ENCODE data around the gene RNLS.

The RNLS gene

GRCh38 chr10:88423732-88424131 lies 159.4 kb downstream of the RNLS start:
- DNase-seq: no peak

- DNase-seq: no peak
Observed at GRCh38 chr10:88421590-88421989, 161.5 kb downstream of the RNLS start.

- no peak for DNase-seq
Observed at GRCh38 chr10:88418871-88419270, 164.2 kb downstream of the RNLS start.

DNA sequence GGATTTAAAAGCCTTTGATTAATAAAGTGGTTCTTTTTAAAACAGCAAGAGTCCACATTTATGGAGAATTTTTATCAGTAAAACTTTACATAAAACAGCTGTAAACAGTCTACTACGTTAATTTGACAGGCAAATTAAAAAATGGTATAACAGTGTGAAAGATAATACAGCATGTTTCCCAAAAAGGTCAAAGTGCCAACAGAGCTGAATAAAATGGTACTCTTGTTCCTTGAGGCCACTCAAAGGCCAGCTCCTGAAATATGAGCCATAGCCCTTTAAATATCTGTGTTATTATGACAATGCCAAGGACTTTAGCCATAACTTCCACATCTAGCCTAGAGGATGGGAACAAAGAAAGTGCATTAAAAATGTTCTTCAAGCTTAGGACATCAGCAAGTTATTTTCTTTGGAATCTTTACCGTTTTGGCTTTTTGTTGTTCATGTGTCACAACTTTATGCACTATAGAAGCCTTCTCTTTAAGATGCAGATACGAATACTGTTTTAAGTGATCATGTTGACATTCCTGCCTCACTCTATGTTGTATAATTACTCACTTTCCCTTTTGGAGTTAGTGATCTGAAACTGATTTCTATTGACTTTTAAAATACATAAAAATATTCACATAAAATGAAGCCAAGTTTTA lies 165.6 kb downstream of the RNLS start:
- DNase-seq: no peak

DNA sequence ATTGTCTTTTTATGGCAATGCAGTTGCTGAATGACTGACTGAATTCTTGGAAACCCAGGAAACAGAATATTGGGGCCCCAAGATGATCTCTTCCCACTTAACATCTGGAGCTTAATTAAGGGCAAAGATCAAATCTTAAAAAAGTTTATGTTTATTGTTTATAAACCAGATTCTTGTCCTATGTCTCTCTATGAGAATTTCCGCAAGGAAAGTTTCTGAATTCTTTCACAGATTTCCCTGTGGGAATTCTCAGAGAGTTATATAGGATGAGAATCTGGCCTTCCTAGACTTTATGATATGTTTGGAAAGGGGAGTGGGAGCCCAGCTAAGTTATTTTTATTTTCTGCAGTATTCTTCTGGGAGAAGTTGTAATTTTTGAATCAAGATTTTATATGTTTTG lies 166.3 kb downstream of the RNLS start:
- no peak for DNase-seq

DNA sequence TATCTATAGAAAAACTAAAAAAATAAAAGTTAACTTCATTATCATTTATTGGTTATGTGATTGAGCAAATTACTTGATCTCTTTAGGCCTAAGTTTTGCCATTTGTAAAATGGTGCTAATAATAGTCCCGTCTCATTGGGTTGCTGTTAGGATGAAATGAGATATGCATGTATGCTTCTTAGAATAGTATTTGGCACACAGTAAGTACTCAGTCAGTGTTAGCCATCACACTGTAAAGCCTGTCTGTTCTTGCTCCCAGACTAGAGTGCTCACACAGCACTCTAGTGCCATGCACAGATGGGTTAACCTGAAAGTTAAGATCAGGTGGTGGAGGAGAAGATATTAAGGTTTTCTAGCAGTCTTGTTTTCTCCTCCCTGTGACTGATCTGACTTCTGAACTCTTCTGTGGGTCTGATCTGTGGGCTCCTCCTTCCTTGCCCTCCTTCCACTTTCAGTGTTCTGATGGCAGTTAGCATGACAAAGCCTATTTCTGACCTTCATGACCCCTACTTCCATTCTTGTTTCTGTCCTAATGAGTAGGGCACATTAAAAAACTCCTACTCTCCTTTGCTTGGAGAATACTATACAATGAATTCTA lies 167.5 kb downstream of the RNLS start:
- DNase-seq: no peak

GRCh38 chr10:88413412-88413811 lies 169.7 kb downstream of the RNLS start:
- DNase-seq: no peak

DNA sequence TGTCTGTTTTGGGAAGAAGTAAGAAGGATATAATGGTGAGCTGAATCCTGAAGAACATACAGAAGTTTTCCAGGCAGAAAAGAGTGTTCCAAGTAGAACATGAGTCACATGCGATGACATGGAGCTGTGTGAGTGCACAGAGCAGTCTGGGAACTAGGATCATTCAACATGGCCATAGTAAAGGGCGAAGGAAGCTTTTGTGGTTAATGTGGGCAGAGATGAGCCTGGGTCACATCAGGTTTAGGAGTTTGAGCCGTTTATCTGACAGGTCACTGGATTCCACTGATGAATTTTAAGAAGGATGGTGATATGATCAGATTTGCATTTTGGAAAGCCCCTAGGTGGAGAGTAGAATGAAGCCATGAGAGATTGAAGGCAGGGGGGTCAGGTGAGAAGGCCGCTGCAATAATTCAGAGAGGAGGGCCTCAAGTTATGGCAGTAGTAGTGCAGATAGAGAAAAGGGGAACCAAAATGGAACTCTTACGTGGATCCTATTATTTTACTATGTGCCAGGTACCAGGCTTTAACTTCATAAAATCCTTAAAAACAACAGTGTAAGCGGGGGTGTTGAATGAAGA lies 171.3 kb downstream of the RNLS start:
- DNase-seq: no peak

- DNase-seq: no peak
Observed at GRCh38 chr10:88409824-88410223, 173.3 kb downstream of the RNLS start.

- no peak for DNase-seq
Observed at GRCh38 chr10:88409236-88409635, 173.9 kb downstream of the RNLS start.

GRCh38 chr10:88408096-88408495 lies 175.0 kb downstream of the RNLS start:
- DNase-seq: no peak

DNA sequence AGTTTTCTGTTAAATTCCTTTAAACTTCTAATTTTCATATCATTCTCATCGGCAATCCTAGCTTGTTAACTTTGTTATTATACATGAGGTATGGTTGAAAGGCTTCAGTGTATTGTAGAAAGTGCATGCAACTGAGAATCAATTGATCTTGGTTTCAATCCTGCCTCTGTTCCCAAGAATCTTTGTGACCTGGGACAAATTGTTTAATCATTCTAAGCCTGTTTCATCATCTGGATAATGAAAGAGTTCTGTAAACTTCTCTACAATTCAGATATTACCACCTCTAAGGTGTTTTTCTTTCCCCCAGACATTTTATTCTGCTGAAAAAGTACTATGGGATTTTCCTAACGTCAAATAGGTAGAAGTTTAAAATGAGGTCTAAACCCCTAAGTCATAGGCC lies 179.0 kb downstream of the RNLS start:
- DNase-seq: no peak

- DNase-seq: no peak
Observed at GRCh38 chr10:88401671-88402347, 181.3 kb downstream of the RNLS start.

DNA sequence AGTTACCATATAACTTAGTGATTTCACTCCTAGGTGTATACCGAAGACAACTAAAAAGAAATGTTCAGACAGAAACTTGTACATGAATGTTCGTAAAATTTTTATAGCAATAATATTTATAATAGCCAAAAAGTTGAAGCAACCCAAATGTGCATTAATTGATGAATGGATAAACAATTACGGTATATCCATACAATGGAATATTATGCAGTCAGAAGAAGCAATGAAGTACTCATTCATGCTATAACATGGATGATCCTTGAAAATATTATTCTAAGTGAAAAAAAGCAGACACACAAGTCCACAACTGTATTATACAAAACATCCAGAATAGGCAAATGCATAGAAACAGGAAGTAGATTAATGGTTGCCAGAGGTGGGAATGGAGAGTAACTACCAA lies 183.9 kb downstream of the RNLS start:
- no peak for DNase-seq

- no peak for DNase-seq
Observed at GRCh38 chr10:88395677-88396076, 187.4 kb downstream of the RNLS start.

GRCh38 chr10:88392222-88392621 lies 190.9 kb downstream of the RNLS start:
- no peak for DNase-seq

DNA sequence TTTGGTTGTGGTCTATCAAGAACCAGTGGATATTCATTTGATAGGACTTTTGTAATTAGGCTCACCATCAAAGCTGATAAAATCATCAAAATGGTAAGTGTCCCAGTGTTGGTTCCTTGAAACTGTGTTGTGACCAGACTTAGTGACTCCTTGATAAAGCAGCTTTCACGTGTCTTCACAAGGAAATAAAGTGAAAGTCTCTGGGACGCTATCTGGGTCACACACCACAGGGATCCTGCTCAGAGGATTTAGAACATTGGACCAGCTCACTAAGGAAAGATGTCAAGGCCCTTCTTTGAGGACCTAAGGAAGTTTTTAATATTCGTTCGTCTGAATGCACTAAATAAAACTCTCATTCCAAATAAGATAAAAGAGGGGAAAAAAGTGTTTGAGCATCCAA lies 193.1 kb downstream of the RNLS start:
- DNase-seq: no peak

GRCh38 chr10:88389456-88389855 lies 193.7 kb downstream of the RNLS start:
- no peak for DNase-seq

GRCh38 chr10:88388324-88388723 lies 194.8 kb downstream of the RNLS start:
- DNase-seq: no peak

DNA sequence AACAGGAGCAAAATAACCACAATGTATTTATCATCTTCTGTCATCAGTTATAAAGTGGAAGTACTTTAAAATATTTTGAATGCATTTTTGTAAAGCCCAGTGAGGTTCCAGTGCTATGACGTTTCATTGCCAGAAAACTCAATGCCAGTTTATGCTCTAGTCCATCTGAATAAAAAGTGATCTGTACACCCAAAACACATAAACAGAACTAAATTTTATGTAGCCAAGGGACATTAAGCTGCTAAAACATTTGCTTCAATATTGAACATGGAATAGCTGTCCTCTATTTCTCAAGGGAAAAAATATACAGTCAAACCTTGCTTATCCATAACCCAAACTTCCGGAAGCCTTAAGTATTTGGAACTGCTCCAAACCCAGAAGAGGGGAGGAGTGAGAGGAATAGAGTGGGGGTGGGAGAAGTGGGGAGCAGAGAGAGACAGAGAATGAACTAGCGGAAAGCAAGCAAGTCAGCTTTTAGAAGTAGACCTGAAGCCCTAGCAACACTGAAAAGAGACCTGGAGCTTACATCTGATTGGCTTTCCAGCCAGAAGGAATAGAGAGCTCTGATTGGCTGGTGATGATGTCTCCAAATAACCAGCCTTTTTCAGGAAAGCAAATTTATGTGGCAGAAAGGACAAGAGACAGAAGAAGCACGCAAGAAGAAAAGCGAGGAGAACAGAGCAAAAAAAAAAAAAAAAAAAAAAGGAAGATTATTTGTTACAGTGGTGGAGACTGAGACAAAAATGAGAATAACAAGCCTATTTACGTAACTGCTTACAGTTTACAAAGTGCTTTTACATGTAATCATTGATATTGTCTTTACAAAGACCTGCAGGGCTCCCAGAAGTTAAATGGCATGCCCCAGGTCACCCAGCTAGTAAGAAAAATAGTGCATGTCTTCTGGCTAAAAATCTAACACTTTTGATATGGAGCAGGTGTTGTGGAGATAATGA lies 196.0 kb downstream of the RNLS start:
- DNase-seq: peak; percentile 47

DNA sequence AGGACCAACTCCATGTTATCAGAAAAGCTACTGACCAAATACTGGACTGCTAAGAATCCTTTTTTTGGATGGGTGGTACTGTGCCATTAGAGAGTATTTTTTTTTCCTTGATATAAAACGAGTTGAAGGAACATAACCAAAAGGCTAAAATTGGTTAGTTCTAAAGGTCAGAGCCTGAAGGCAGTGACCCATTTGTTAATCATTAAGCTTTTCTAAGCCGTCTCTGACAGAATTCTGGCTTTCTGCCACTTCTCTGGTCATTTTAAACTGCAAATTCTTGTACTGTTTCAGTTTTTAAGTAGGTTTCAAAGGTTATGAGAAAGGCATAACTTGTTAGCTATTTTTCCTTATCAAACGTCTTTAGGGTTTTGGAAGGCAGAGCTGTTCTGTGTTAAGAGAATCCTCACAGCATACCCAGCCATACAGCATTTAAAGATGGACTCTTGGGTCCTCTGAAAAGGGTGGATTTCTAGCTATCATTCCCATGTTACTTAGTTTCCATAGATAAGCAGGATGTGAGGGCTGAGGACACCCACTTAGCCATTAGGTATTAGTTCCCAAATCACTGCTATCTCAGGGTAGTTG lies 196.8 kb downstream of the RNLS start:
- DNase-seq: no peak

DNA sequence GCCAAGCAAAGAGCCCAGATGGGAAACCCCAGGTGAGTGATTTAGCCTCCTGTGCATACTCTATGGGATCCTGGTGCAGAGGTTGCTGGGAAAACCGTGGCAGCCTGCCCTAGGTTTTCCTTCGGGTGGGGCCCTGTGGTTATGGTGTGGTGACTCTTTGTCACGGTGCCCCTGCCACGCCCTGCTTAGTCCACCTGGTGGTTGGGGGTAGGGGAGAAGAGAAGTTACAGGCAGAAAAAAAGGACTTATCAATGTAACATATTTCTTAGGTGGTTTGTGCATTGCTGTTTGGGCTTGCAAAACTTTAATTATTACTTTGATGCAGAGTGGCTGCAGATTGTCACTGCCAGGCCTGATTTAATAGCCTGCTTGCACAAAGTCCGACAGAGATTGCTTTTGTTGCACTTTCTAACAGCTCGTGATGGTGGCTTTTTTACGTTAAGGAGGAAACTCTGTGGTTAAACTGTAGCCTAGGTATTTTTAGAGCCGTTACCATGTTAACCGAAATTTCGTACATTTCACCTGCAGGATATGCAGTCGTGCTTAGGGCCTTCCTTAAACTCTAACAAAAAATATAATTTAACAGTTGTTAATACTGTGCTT lies 197.4 kb downstream of the RNLS start:
- no peak for DNase-seq
